ENCODE data around the gene TRIM44.
"Not testable (repeated sequence)": the region's sequence is repeated elsewhere in the genome, so short reads cannot be mapped to it uniquely, and the experiment has no call there.

Gene TRIM44

DNA sequence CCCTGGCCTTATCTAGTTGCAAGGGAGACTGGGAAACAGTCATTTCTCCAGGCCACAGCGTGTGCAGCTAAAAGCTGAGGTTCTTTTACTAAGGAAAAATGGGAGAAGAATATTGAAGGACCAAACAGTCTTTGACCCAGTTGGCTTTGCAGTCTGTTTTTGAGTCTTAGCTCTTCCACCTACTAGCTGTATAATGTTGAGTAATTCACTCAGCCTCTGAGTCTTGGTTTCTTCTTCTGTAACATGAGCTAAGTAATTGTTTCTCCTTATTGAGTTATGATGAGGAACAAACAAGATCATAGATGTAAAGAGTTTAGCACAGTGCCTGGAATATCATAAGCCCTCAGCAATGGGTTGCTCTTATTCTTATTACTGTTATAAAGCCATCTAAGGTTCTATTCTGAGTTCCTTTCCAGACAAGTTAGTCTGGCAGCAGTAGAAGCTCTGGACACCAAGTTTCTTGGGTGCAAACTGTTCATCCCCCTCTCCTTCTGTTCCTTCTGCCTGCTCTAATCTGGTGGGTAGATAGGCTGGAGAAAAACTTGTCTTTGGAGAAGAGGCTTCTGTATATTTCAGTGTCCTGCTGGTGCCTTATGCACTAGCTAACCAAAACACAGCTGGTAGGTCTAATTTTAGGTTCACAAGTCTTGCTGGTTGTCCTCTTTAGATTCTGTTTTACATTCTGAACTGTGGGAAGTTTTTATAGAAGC is 13.5 kb downstream of the TRIM44 start:
- no peak for DNase-seq

DNA sequence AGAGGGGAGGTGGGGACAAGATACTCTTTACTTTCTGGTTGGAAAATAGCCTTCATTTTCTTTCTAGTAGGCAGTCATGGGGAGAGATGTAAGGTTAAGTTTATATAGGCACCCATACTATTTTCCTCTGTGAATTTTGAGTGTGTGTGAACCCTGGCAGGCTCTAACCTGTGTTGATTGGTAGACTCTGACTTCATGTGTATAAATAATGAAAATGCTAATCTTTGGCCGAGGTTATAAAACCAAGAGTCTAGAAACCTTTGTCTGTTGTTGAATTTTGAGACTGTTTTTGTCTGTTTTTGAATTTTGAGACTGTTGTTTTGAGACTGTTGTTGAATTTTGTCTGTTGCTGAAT is 14.0 kb downstream of the TRIM44 start:
- no peak for DNase-seq

DNA sequence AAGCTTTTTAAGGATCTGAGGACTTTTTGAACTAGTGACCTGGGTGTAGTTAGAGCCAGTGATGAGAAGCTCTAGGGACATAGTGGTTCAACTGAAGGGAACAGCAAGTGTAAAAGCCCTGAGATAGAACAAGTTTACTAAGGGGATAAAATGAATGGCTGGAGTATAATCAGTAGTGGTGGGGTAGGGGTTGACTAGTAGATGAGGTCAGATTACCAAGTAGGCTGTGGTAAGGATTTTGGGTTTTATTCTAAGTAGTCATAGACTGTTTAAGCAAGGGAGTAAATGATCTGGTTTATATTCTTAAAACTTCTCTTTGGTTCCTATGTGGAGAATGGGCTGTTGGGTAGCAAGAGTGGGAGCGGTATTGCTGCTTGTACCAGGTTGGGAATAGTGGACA is 15.3 kb downstream of the TRIM44 start:
- DNase-seq = no peak

DNA sequence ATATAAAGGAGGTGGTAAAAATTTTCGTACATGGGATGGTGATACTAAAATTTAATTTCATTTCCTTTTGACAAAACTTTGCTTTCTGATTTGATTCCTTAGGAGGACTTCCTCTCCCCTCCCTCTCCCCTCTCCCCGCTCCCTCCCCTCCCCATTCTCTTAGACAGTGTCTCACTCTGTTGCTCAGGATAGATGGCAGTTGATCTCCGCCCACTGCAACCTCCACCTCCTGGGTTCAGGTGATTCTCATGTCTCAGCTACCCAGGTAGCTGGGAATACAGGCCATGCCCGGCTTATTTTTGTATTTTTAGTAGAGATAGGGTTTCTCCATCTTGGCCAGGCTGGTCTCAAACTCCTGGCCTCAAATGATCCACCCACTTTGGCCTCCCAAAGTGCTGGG is 15.9 kb downstream of the TRIM44 start:
- no peak for DNase-seq

DNA sequence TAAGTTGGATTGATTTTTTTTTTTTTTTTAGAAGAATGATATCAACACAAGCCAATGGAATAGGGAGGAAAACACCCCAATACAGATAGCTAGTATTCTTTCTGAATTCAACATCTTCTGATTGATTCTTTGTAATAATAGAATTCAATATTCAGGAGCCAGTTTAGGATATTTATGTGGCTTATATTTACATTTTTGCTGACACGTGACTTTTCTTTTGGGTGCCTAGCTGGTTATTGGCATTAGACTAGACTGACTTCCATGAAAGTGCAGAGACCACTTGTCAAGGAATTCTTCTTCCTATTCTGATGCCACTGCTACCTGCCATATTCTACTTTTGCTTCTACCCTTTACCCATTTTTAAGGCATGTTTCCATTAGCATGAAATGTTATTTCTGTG is 16.4 kb downstream of the TRIM44 start:
- no peak for DNase-seq

DNA sequence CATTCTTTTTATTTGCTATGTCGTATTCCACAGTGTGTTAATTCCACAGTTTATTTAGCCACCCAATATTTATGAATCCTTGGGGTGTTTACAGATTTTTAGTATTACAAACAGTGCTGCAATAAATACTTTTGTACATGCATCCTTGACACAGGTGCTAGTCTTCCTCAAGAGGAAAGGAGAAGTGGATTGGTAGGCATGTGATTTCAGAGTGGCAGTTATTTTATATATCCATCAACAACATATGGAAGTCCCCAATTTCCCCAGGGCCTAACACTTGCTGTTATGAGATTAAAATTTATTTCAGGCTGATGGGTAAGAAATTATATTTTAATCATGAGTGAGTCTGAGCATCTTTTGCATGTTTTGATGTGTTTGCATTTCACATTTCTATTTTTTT is 17.9 kb downstream of the TRIM44 start:
- DNase-seq = no peak

DNA sequence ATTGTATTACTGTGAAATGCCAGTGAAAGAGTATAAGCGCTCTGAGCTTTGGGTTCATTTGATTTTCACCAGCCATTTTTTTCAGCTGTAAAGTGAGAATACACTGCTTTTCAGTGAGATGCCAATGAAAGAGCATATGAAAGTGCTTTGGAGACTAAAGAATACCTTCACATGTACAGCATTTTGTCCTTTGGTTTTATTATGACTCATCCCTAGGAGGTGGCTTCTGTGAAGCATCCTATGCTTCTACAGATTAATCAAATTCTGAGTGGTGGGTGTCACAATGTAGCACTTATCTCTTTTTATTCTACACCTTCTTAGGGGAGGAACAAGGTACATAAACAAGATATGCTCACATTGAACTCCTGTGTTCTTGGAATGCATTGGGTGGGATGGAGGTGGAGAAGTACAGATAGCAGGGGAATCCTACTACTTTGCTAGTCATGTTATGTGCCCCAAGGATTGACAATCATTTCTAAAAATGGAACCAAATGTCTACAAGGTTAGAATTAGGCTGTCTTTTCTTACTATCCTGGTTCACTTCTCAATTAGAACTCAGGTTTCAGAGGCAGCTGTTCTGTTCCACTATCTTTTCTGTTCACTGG is 18.7 kb downstream of the TRIM44 start:
- no peak for DNase-seq

DNA sequence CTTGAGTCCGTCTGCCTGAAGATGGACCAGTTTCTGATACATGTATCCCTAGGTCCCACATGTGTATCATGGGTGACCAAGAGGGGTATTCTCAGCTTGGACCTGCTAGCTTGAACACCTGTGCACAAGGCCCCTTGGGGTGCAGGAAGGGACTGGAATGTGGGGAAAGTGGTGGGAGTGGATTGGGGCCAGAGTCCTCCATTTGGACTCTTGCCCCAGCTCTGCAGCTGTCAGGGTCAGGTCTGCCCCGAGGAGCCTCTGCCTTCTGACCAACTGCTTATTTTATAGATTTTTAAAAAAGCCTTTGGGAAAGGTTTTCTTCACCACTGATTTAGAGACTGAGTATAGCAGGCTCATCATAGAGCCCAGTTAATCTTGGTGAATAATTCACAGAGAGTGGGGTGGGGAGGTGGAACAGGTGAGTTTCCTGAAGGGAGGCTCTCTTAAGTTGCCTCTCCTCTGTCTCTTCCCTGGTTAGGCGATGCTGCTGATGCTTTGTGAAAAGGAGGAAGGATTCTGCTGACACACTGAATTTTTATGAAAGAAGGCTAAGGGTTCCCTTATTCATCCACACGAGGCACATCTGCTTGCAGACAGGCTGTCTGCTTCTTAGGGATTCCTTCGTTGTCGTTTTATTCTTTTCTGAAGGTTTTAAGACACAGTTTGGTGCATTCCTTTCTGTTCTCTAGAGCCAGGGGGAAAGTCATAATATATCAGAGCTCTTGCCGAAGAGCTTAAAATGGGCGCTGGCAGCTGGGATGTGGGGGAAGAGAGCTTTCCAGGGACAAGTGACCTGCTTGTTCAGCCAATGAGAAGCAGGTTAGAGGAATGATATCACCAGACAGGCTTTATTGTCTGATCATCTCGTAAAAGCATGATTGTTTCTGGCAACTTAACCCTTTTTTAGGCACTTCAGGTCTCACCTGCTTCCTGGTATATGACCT is 19.9 kb downstream of the TRIM44 start:
- DNase-seq = no peak

DNA sequence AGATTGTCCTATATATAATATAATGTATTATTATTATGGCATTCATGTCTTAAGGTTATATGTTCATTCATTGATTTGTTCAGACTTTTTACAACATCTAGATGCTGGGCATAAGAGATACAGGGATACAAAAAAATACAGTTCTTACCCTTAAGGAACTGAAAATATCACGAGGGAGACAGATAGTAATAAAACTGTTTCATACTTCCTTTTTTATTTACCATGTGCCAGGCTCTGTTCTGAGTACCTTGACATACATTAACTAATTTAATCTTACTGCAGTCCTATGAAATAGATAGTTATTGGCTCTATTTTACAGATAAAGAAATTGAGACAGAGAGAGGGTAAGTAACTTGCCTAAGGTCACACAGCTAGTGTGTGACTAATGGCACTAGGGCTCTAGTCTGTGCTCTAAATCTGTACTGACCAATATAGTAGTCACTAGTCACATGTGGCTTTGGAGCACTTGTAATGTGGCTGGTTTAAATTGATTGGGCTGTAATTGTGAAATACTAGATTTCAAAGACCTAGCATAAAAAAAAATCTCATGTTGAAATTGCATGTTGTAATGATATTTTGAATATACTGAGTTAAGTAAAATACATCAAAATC is 21.3 kb downstream of the TRIM44 start:
- no peak for DNase-seq

DNA sequence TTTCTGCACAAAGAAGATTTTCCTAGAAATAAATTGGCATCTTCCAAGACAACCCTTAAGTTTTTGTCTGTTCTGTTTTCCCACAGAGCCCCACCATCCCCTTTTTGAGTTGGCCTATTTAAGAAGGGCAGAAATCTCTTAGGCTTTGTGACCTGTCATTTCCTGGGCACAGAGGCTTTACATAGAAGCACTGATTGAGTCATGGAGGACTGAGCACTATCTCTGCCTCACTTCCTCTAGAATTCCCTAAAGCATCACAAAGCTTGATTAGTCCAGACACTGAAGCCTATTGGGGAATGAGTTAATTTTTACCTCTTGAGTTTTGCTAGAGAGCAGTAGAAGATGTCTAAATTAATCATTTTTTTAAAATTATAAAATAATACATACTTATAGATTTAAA is 25.4 kb downstream of the TRIM44 start:
- peak; percentile 65 for DNase-seq

DNA sequence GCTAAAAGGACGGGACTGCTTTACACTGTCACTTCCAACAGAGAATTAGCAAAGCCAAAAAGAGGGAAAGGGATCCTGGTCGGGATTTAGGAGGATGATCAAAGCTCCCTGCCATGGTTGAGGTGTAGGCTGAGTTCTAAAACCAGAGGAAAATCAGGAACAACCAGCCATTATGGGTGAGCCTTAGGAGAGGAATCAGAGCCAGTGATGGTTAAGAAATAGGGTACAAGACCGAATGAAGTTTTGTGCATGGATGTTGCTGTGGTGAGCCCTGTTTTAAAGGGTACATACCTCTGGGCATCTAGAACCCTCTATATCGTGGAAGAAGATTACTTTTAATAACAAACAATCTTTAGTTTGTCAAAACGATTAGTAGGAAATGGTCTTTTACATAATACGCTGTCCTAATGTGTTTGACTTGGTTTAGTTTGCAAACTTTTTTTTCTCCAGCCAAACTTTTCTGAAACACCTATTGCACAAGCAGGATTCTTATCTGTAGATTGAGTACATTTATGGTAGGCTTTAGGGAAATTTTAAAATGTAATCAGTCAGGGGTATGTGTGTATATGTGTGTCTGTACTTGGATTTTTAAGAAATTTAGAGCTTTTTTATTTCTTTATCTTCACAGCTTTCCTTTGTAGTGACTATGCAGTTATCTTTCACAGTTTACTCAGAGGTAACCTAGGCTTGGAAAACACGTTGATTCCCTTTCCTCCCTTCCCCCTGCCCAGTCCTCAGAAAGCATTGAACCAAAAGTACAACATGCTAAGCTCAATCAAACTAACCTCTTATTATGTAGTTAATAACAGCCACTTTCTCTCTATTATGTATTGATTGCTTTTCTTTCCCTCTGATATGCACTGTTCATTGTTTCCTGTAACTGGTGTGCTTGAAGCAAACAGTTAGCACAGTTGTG is 26.8 kb downstream of the TRIM44 start:
- no peak for DNase-seq

DNA sequence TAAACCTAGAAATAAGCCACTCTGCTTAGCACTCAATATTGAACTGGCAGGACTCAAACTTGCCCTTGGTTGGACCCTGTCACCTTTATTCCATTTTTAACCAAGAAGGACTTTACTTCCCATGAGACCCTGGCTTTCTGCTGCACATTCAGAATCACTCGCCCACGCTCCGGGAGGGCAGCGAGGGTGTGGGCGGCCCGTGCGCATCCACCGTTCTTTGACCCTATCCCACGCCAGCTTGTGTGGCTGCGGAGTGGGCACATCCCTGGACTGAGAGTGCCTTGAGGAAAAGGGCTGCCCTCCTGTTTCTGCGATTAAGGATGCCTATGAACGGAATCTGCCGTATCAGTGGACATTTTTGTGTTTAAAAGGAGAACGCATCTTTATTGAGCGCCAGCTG is 39.6 kb downstream of the TRIM44 start:
- DNase-seq = no peak

DNA sequence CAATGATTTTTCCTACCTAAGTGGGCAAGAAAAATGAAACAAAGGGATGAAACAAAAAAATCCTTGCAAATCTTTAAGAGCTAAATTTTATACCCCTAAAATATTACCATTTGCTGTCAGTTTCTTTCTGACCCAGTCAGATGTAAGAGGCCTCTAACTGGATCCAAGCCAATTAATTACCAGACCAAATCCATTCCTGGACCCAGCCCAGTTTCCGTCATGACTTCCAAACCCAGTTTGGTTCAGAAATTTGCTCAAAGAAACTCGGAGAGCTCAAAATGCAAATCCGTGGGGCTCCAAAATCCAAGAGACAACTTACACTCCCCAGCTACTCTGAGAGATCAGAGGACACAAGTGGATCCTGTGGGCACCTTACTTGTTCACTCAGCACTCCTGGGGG is 46.8 kb downstream of the TRIM44 start:
- DNase-seq = no peak

DNA sequence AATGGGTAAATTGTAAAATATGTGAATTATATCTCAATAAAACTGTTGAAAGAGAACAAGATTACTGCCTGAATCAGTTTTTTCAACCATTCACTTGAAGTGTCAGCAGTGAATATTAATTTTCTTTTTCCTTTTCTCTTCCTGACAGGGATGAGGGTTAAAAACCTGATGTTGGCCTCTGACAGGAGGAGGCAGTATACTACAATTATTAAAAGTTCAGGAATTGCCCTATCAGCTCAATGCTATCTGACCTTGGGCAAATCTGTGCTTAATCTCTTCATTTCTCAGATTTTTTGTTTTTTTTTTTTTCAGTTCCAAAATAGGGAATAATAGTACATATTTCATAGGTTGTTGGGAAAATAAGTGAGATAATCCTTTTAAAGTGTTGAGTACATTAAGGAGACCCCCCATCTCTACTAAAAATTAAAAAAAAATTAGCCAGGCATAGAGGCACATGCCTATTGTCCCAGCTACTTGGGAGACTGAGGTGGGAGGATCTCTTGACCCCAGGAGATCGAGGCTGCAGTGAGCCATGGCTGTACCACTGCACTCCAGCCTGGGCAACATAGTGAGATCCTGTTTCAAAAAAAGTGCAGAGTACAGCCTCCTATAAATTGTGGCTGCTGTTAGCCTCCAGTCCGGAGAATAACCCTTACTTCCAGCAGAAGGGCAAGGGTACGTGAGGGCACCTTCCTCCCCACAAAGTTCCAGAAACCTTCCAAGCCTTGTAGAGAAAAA is 48.8 kb downstream of the TRIM44 start:
- DNase-seq = no peak

DNA sequence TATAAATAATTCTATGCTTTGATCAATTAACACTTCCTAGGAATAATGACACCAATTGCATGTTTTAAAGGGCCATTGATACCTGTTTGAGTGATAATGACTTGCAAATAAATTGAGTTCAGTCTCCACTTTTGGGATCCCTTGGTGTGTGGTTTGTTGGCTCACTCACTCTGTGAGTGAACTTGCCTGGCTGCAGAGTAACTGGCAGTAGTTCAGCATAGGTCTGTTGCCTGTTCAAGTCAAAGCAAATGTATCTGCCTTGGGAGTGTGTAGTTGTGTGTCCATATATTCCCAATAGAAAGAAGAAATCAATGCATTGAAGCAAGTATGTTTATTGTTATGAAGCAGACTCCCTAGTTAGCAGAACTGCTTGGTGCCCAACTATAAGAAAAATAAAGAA is 49.3 kb downstream of the TRIM44 start:
- DNase-seq = no peak

DNA sequence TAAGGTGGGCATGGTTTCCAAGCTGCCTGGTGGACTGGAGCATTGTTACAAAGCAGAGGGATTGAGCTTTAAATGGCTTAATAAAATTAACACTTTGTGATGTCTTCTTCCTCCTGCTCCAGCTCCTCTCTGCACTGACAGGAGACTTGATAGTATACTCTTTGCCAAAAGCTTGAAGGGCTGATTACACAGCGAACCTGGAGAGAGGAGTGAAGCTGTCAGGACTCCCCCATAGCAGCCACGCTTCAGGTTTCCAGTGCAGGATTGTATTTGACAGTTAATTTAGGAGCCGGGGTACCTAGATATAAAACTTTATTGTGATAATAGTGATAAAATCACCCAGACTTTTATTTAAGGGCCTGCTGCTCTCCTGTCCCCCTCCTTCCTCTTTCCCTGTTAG is 50.0 kb downstream of the TRIM44 start:
- no peak for DNase-seq

DNA sequence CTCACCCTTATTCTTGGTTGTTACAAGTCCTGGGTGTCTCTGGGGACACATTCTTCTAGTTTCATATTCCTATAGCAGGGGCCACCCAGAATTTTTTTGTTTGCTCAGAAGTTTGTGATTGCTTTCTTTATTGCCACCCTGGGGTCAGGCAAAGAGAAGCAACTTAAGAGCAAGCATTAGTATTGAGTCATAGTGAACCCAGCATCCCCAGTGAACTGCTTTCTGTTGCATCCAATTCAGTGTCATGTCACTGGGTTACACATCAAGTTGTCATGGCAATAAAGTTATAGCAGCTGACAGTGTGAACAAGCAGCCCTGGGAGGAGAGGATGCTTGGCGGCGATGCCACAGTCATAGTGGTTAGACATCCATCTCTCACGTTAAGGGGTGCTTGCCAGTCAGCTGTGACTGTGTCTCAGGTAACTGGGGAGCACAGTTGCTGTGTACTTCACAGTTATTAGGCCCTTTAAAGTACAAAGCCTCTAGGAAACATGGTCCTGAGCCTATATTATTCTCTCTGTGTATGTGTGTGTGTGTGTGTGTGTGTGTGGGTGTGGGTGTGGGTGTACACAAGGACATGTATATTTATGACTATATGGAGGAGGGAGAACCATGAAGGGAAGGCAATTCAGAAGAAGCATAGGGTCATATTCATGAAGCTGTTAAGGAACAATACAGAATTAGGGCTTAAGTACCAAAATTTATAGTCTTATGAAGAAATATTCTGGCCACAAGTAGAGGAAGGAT is 52.5 kb downstream of the TRIM44 start:
- peak; percentile 66 for DNase-seq

DNA sequence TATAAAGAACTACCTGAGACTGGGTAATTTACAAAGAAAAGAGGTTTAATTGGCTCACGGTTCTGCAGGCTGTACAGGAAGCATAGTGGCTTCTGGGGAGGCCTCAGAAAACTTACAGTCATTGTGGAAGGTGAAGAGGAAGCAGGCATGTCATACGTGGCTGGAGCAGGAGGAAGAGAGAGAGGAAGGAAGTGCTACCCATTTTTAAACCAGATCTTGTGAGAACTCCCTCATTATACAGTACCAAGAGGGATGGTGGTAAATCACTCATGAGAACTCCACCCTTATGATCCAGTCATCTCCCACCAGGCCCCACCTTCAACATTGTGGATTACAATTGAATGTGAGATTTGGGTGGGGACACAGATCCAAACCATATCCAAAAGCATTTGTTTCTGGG is 53.1 kb downstream of the TRIM44 start:
- not testable (repeated sequence) for DNase-seq

DNA sequence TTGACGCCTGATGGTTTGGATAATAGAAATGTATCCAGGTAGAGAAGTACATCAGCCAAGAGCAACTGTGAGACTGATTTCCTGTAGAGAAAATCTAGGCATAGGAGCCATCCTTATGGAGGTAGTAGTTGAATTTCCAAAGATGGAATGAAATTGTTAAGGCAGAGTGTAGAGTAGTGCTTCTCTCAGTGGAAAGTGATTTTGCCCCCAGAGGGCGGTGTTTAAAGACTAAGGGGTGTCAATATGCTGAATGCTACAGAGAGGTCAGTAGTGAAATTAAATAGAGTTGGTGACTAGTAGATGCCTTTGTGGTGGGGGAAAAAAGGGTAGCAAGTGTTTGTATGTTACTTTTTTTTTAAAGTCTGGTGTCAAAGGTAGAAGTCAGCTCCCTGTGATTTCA is 54.5 kb downstream of the TRIM44 start:
- DNase-seq = no peak

DNA sequence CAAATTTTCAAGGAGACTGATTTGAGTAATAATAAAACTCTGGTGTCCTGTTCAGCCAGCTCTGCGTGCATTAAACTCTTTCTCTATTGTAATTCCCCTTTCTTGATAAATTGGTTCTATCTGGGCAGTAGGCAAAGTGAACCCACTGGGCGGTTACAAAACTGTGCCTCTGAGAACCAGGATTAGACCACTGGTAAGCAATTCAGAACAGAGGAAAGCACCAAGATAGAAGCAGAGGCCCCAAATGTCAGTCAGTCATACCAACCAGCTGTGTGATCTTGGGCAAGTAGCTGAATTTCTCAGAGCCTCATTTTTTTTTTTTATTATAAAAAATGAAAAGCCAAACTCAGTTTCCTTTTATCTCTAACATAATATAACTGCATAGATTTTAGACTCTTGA is 54.9 kb downstream of the TRIM44 start:
- DNase-seq = no peak
